GM21381 (cell line): ENCODE results near the gene MS4A8.
"Not testable (repeated sequence)": the region's sequence is repeated elsewhere in the genome, so short reads cannot be mapped to it uniquely, and the experiment has no call there.

ENCODE experiments used
- ATAC-seq: cut with Tn5 transposase; IDR thresholded peaks from one replicate; pipeline ENCODE4 v1.9.1; 2021; ENCODE audit warnings: mild to moderate bottlenecking, moderate library complexity; ENCODE audit not compliant: unreplicated experiment

MS4A8 gene

GRCh38 chr11:60699284-60699691 is at the start of gene MS4A8:
Gene MS4A8, plus strand, starts transcription at chr11:60699612. Its CDS starts 1,249 bp downstream, at chr11:60700861.
- no peak for ATAC-seq

GRCh38 chr11:60657888-60658287 is 41.5 kb upstream of the MS4A8 start:
- no peak for ATAC-seq

- ATAC-seq, result no peak
Observed at GRCh38 chr11:60658409-60658808, 41.0 kb upstream of the MS4A8 start.

- no peak for ATAC-seq
Observed at GRCh38 chr11:60672255-60672654, 27.2 kb upstream of the MS4A8 start.

GRCh38 chr11:60678231-60678630 is 21.2 kb upstream of the MS4A8 start:
- ATAC-seq, result not testable (repeated sequence)

- no peak for ATAC-seq
Observed at GRCh38 chr11:60679879-60680278, 19.5 kb upstream of the MS4A8 start.

- ATAC-seq, result no peak
Observed at GRCh38 chr11:60680455-60681119, 18.8 kb upstream of the MS4A8 start.

GRCh38 chr11:60684541-60684848 is 14.9 kb upstream of the MS4A8 start:
- not testable (repeated sequence) for ATAC-seq

GRCh38 chr11:60691661-60692060 is 7.8 kb upstream of the MS4A8 start:
- ATAC-seq, result no peak

- no peak for ATAC-seq
Observed at GRCh38 chr11:60699936-60700335, 524 bp downstream of the MS4A8 start.

GRCh38 chr11:60700689-60701468 is 1.5 kb downstream of the MS4A8 start:
- no peak for ATAC-seq

GRCh38 chr11:60701469-60701818 is 2.0 kb downstream of the MS4A8 start:
- no peak for ATAC-seq

- ATAC-seq, result no peak
Observed at GRCh38 chr11:60703374-60703773, 4.0 kb downstream of the MS4A8 start.

- ATAC-seq, result no peak
Observed at GRCh38 chr11:60705895-60706294, 6.5 kb downstream of the MS4A8 start.

GRCh38 chr11:60706931-60707330 is 7.5 kb downstream of the MS4A8 start:
- ATAC-seq, result no peak

- ATAC-seq, result no peak
Observed at GRCh38 chr11:60710482-60710881, 11.1 kb downstream of the MS4A8 start.

GRCh38 chr11:60711276-60711675 is 11.9 kb downstream of the MS4A8 start:
- ATAC-seq, result no peak

GRCh38 chr11:60713423-60713822 is 14.0 kb downstream of the MS4A8 start:
- not testable (repeated sequence) for ATAC-seq

- ATAC-seq, result no peak
Observed at GRCh38 chr11:60717956-60718355, 18.5 kb downstream of the MS4A8 start.

GRCh38 chr11:60718524-60719316 is 19.3 kb downstream of the MS4A8 start:
- ATAC-seq, result no peak

GRCh38 chr11:60719391-60719790 is 20.0 kb downstream of the MS4A8 start:
- ATAC-seq, result no peak

GRCh38 chr11:60720460-60720859 is 21.0 kb downstream of the MS4A8 start:
- no peak for ATAC-seq
